GM19328 (cell line): ENCODE measurements around the gene TOM1L2.
"Not testable (repeated sequence)": the region's sequence is repeated elsewhere in the genome, so short reads cannot be mapped to it uniquely, and the experiment has no call there.

ENCODE experiments used
- ATAC-seq: cut with Tn5 transposase; IDR thresholded peaks from one replicate; pipeline ENCODE4 v1.9.1; 2021; ENCODE audit warnings: mild to moderate bottlenecking, moderate library complexity; ENCODE audit not compliant: unreplicated experiment

TOM1L2 gene

GRCh38 chr17:17926036-17926435, 46.2 kb downstream of the TOM1L2 start:
- no peak for ATAC-seq

- ATAC-seq, result no peak
Measured at GRCh38 chr17:17924857-17925250, 47.3 kb downstream of the TOM1L2 start.

- ATAC-seq, result no peak
Measured at GRCh38 chr17:17924131-17924856, 47.9 kb downstream of the TOM1L2 start.

GRCh38 chr17:17922070-17922614, 50.1 kb downstream of the TOM1L2 start:
- ATAC-seq, result no peak

- ATAC-seq, result no peak
Measured at GRCh38 chr17:17921192-17922069, 50.8 kb downstream of the TOM1L2 start.

- ATAC-seq, result no peak
Measured at GRCh38 chr17:17919169-17920107, 52.8 kb downstream of the TOM1L2 start.

GRCh38 chr17:17917394-17917793, 54.8 kb downstream of the TOM1L2 start:
- ATAC-seq, result no peak

GRCh38 chr17:17915183-17915582, 57.0 kb downstream of the TOM1L2 start:
- ATAC-seq, result no peak

- no peak for ATAC-seq
Measured at GRCh38 chr17:17913695-17914332, 58.4 kb downstream of the TOM1L2 start.

GRCh38 chr17:17912336-17912735, 59.9 kb downstream of the TOM1L2 start:
- not testable (repeated sequence) for ATAC-seq

GRCh38 chr17:17911001-17911613, 61.1 kb downstream of the TOM1L2 start:
- no peak for ATAC-seq

GRCh38 chr17:17910060-17910459, 62.1 kb downstream of the TOM1L2 start:
- no peak for ATAC-seq

GRCh38 chr17:17909078-17909477, 63.1 kb downstream of the TOM1L2 start:
- no peak for ATAC-seq

GRCh38 chr17:17907469-17907868, 64.7 kb downstream of the TOM1L2 start:
- no peak for ATAC-seq

- no peak for ATAC-seq
Measured at GRCh38 chr17:17906418-17907215, 65.6 kb downstream of the TOM1L2 start.

- ATAC-seq, result no peak
Measured at GRCh38 chr17:17905036-17905320, 67.2 kb downstream of the TOM1L2 start.

GRCh38 chr17:17904166-17905035, 67.8 kb downstream of the TOM1L2 start:
- no peak for ATAC-seq

GRCh38 chr17:17902877-17903276, 69.3 kb downstream of the TOM1L2 start:
- no peak for ATAC-seq
